Measurements from ENCODE around the gene HLX.

The HLX gene

DNA sequence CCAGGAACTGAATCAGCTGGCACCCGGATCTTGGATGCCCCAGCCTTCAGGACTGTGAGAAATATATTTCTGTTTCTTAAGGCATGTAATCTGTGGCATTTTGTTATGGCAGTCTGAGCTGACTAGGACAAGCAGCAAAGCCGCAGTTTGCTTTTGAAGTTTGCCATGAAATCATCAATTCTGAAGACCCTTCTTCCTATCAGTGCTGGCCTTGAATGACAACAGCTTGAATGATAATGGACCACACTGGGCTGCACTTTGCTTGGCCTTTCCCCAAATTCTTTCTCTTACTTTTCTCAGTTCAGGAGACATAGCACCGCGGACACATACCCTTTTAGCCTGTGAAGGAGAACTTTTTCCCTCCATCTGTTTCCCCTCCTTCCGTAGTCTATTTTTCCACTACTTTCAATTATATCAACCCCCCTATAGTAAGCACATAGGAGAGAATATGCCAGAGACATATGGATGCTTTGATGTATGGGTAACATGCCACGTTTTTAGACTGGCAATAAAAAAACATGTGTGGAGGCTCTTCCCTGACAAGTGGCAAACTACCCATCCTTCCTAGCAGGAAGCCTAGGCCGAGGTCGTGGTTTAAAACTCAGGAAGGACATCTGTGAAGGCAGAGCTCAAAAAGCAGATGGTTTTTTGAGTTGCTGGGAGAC lies 42.9 kb downstream of the HLX start:
- no peak for DNase-seq (ENCODE audit: low spot score)
- Histone ChIP-seq H3K9me3 (ENCODE audit: severe bottlenecking) (no peaks in the 10 kb centered on the region), H3K4me1 (ENCODE audit: insufficient read depth, poor library complexity, severe bottlenecking) (no peaks in the 10 kb centered on the region), H3K36me3 (ENCODE audit: low read depth) (no peaks in the 10 kb centered on the region), H3K27ac (ENCODE audit: poor library complexity, severe bottlenecking) (no peak overlapping the region), H3K4me3 (ENCODE audit: severe bottlenecking) (no peak overlapping the region), H3K27me3 (ENCODE audit: insufficient read depth, poor library complexity, severe bottlenecking) (no peaks in the 10 kb centered on the region)
- no peak for ATAC-seq (ENCODE audit: low read depth)
- TF ChIP-seq, protein P1, sequence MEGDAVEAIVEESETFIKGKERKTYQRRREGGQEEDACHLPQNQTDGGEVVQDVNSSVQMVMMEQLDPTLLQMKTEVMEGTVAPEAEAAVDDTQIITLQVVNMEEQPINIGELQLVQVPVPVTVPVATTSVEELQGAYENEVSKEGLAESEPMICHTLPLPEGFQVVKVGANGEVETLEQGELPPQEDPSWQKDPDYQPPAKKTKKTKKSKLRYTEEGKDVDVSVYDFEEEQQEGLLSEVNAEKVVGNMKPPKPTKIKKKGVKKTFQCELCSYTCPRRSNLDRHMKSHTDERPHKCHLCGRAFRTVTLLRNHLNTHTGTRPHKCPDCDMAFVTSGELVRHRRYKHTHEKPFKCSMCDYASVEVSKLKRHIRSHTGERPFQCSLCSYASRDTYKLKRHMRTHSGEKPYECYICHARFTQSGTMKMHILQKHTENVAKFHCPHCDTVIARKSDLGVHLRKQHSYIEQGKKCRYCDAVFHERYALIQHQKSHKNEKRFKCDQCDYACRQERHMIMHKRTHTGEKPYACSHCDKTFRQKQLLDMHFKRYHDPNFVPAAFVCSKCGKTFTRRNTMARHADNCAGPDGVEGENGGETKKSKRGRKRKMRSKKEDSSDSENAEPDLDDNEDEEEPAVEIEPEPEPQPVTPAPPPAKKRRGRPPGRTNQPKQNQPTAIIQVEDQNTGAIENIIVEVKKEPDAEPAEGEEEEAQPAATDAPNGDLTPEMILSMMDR (IDR thresholded peaks at IDR 0.05; ENCODE audit: poor library complexity, severe bottlenecking) = no peak

DNA sequence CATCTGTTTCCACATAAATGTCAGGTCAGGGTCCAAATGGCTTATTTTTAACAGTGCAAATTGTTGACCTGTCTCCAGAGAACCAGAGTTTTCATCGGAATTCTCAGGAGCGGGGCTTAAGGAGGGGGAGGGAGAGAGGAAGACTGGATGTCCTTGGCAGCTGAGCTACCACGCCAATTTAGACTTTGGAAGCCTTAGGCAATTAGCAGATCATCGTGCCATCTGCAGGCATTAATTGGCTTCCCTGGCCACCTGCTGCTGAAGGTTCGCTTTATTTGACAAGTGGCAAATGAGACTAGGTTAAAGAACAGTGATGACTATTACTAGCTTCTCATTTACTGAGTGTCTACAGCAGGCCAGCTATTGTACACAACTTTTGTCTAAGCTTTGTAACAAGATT lies 43.7 kb downstream of the HLX start:
- H3K27ac ChIP-seq (ENCODE audit: poor library complexity, severe bottlenecking) = no peak overlapping the region
- DNase-seq (ENCODE audit: low spot score) = no peak

DNA sequence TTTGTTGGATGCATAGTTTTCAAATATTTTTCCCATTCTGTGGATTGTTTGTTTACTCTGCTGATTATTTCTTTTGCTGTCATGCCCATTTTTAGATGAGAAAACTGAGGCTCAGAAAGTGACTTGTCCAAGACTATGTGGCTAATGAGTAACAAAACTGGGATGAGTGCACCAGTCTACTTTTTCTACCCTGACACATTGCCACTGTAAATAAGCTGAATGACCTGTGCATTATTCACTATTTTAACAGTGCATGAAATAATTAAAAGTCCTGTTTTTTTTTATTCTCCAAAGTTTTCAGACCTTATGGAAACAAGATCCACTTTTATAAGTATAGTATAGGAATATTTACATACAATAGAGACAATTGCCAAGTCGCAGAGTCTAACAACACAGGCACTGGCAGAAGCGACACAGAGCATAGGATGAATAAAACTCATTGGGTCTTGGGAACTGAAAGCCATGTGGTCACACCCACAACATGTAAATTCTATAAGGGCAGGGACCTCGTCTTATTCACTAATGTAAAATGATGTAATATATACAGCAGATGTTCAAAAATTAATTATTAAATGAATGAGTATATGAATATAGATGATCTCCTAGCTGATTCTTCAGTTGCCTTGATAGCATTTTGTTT lies 45.2 kb downstream of the HLX start:
- no peak overlapping the region for H3K4me3 ChIP-seq (ENCODE audit: severe bottlenecking)
- H3K27me3 ChIP-seq (ENCODE audit: insufficient read depth, poor library complexity, severe bottlenecking) = no peaks in the 10 kb centered on the region
- TF ChIP-seq, protein P1 (IDR thresholded peaks at IDR 0.05; ENCODE audit: poor library complexity, severe bottlenecking) = no peak
- DNase-seq (ENCODE audit: low spot score) (no peak), ATAC-seq (ENCODE audit: low read depth) (no peak)
- no peaks in the 10 kb centered on the region for H3K36me3 ChIP-seq (ENCODE audit: low read depth)
- H3K4me1 ChIP-seq (ENCODE audit: insufficient read depth, poor library complexity, severe bottlenecking) = no peaks in the 10 kb centered on the region
- no peak overlapping the region for H3K27ac ChIP-seq (ENCODE audit: poor library complexity, severe bottlenecking)
- H3K9me3 ChIP-seq (ENCODE audit: severe bottlenecking) = no peaks in the 10 kb centered on the region

More for the DNA sequence above, 43.7 kb downstream of the HLX start:
- TF ChIP-seq, protein P1 (IDR thresholded peaks at IDR 0.05; ENCODE audit: poor library complexity, severe bottlenecking) = no peak
- Histone ChIP-seq H3K4me1 (ENCODE audit: insufficient read depth, poor library complexity, severe bottlenecking) (no peaks in the 10 kb centered on the region), H3K4me3 (ENCODE audit: severe bottlenecking) (no peak overlapping the region), H3K27me3 (ENCODE audit: insufficient read depth, poor library complexity, severe bottlenecking) (no peaks in the 10 kb centered on the region), H3K36me3 (ENCODE audit: low read depth) (no peaks in the 10 kb centered on the region), H3K9me3 (ENCODE audit: severe bottlenecking) (no peaks in the 10 kb centered on the region)
- no peak for ATAC-seq (ENCODE audit: low read depth)

DNA sequence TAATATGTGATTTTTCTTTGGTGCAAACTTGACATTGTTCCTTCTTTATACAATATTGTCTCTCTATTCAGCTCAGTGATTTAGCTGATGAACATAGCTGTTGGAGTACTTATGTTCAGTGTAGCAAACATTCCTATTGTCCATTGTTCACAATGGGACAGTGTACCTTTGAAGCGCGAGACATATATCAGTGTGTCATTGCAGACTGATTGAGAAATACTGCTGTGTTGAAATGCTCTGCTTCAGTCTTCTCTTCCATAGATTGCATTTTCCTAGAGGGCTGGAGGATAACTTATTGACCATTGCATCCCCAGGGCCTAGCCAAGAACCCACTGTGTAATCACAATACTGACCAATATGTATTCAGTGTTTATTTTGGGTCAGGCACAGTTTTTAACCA lies 46.5 kb downstream of the HLX start:
- H3K27ac ChIP-seq (ENCODE audit: poor library complexity, severe bottlenecking) = no peak overlapping the region
- H3K36me3 ChIP-seq (ENCODE audit: low read depth) = no peaks in the 10 kb centered on the region
- H3K9me3 ChIP-seq (ENCODE audit: severe bottlenecking) = no peaks in the 10 kb centered on the region
- H3K4me1 ChIP-seq (ENCODE audit: insufficient read depth, poor library complexity, severe bottlenecking) = no peaks in the 10 kb centered on the region
- H3K4me3 ChIP-seq (ENCODE audit: severe bottlenecking) = no peak overlapping the region
- TF ChIP-seq, protein P1 (IDR thresholded peaks at IDR 0.05; ENCODE audit: poor library complexity, severe bottlenecking) = no peak
- H3K27me3 ChIP-seq (ENCODE audit: insufficient read depth, poor library complexity, severe bottlenecking) = no peaks in the 10 kb centered on the region
- no peak for DNase-seq (ENCODE audit: low spot score)
- ATAC-seq (ENCODE audit: low read depth) = no peak

DNA sequence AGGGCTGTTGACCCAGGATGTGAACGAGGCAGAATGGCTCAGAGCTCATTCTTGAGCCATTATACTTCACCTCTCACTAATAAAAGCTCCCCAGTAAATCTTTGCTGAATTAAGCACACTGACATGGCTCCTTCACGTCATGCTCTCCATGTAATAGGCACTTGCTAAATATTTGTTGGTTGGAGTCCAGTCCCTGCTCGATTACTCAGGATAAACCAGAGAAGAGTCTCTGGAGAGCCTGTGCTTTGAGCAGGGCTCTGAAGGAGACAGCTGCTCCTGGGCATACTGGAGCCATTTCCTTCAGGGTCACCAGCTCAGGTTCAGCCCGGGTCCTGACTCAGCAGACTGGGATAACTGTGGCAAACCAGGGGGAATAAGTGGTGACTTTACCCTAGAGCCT lies 46.9 kb downstream of the HLX start:
- no peak for ATAC-seq (ENCODE audit: low read depth)
- H3K27ac ChIP-seq (ENCODE audit: poor library complexity, severe bottlenecking) = no peak overlapping the region

More for the DNA sequence above, 46.9 kb downstream of the HLX start:
- Histone ChIP-seq H3K9me3 (ENCODE audit: severe bottlenecking) (no peaks in the 10 kb centered on the region), H3K4me3 (ENCODE audit: severe bottlenecking) (no peak overlapping the region), H3K4me1 (ENCODE audit: insufficient read depth, poor library complexity, severe bottlenecking) (no peaks in the 10 kb centered on the region), H3K27me3 (ENCODE audit: insufficient read depth, poor library complexity, severe bottlenecking) (no peaks in the 10 kb centered on the region), H3K36me3 (ENCODE audit: low read depth) (no peaks in the 10 kb centered on the region)
- DNase-seq (ENCODE audit: low spot score) = no peak
- TF ChIP-seq, protein P1 (IDR thresholded peaks at IDR 0.05; ENCODE audit: poor library complexity, severe bottlenecking) = no peak
